Measurements from ENCODE around the gene LCMT2. TPM values are rescaled to one million over a fixed set of nuclear protein-coding genes. Genes with fewer than 3 reads are reported as not detected.

The LCMT2 gene
- total RNA-seq, 2 donors from 2014 or later, result 5.5 to 7.4 TPM

DNA sequence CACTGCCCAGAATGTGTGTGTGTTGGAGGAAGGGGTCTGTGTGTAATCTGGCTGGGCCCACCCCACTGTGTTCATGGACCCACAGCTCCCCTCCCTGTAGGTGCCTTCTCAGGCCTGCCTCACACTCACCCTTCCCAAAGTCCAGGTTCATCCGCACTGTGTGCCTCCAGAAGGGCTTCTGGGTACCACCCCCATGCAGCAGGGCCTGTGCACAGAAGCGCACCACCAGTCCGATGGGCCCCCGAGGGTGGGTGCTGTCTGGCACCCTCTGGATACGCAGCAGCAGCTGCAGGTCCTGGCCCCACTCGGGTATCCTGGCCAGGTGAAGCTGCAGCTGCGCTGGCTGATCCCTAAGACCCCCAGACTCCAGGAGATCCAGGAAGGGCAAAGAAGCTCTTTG is 50.9 kb downstream of the LCMT2 start:
- DNase-seq (ENCODE audit: low spot score), result no peak
- intact Hi-C loops (cut with DNase I), result loop anchor here in 1 of 2 donors (5.0 kb wide), 1 partner anchor 47 kb away; no protein-coding TSS in a partner anchor

DNA sequence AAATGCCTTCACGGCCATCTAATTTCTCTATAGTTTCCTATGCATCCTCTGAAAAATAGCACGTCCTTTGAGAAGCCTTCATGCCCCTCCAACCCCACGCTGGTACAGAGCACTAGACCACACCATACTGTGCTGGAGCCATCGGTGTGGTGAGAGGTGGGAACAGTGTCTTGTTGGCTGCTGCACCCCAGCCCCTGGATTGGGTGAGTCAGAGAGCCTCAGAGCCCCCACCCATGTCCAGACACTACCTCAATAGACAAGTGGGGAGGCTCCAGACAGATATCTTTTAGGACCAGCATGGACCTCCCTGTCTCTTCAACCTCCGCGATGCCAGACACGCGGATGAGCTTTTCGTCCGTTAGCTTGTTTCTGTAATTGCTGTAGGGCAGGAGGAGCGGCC is 51.5 kb downstream of the LCMT2 start:
- intact Hi-C loops (cut with DNase I), result loop anchor here in 1 of 2 donors (5.0 kb wide), 1 partner anchor 47 kb away; no protein-coding TSS in a partner anchor
- DNase-seq (ENCODE audit: low spot score), result no peak

DNA sequence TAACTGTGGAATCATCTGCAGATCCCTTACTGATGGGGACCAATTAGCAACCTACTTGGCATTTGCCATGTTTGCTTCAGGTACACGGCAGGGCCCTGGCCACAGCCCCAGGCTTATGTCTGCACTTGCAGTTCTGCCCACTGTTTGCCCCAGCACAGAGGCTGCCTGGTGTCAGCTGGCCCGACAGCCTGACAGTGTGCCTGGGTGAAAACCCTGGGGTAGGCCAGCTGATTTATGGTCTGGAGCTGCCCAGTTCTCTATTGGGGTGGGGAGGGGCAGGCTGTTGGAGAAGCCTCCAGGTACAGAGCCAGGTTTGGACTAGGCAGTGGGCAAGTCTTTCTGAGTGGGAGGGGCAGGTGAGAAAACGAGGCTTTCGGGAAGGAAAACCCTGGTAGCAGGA is 52.5 kb downstream of the LCMT2 start:
- DNase-seq (ENCODE audit: low spot score), result no peak
- intact Hi-C loops (cut with DNase I), result loop anchor here in 1 of 2 donors (5.0 kb wide), 1 partner anchor 46 kb away; no protein-coding TSS in a partner anchor

DNA sequence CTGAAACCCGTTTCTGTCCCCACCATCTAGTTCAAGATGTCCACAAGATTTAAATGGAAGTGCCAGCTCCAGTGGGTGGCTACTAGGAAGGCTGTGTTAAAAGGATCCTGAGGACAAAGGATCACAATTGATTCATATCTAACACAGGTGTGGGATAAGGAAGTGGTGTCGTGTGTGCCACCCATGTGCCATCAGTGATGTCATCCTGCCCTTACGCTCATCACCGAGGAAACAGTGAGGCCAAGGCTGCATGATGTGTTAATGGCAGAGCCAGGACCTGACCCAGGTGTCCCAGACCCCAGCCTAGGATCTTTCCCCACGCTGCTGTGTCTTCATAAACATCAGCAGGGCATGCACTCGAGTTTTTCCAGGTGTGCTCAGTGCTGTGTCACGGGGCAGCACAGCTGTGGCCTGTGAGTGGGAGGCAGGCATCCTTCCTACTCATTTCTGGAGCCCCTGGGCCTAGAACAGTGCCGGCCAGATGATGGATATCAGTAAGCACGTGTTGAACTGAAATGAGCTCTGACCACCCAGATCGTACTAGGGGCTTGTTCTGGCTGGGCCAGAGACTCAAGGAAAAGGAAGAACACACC is 53.0 kb downstream of the LCMT2 start:
- DNase-seq (ENCODE audit: low spot score), result no peak
- intact Hi-C loops (cut with DNase I), result loop anchor here in 1 of 2 donors (5.0 kb wide), 1 partner anchor 45 kb away; no protein-coding TSS in a partner anchor

DNA sequence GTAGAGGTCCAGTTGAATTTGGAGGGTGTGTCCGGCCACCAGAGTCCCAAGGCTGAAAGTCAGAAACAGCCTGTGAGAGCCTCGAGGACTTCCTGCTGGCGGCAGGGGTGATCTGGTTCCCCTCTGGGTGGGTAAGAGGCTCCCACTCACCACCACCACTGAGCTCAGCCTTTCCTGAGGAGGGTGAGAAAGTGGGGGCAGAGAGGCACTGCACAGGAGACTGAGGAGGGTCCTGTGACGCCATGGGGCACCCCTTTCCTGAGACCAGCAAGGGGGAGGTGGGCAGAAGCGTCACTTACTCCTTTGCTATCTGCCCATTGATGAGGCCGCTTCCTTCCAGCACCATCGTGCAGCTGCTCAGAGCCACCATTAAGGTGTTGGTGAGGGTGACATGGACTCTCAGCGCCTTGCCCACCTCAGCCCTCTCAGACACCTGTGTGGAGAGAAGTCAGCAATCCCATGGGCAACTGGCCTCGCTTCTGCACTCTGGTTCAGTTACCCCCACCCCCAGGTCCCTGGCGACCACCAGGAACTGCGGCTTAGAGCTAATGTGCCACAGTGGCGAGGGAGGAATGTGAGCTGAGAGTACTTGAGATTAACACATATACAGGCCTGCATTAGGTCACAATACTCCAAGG is 53.7 kb downstream of the LCMT2 start:
- intact Hi-C loops (cut with DNase I), result loop anchor here in 1 of 2 donors (1.0 to 5.0 kb wide), 2 partner anchors 35 to 44 kb away; no protein-coding TSS in a partner anchor
- no peak for DNase-seq (ENCODE audit: low spot score)

DNA sequence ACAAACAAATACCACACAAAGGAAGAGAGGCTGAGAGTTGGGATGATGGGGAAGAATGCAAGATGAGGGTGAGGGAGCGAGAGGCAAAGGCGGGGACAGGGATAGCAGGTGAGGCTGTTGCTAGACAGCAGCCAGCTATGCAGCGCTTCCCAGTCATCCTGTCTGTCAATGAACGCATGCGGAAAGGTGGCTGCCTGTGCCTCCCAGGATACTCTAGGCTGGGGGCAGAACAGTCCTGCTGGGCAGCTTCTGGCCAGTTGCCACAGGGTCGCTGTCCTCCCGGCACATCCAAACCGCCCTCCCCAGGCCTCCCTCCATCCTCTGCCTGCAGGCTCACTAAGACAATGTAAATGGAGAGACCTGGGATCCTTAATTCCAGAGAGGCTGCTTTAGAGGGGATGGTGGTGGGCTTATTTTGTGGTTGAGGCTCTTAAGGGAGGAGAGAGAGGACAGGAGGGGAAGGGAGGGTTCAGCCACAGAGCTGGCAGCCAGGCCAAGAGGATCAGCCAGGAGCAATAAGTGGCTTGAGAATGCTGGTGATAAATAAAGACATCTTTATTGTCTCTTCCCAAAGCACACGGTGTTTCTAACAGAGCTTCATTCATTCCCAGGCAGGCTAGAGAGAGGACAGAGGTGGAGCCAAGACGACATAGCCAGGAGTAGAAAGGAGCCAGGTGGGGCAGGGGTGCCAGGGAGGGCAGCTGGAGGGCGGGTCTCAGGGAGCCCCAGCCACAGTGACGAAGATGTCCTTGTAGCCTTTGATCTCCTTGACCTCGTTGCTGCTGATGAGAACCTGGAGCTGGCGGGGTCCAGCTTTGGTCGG is 54.4 kb downstream of the LCMT2 start:
- DNase-seq (ENCODE audit: low spot score), result no peak
- intact Hi-C loops (cut with DNase I), result loop anchor here in 1 of 2 donors (1.0 to 5.0 kb wide), 2 partner anchors 35 to 44 kb away; no protein-coding TSS in a partner anchor

DNA sequence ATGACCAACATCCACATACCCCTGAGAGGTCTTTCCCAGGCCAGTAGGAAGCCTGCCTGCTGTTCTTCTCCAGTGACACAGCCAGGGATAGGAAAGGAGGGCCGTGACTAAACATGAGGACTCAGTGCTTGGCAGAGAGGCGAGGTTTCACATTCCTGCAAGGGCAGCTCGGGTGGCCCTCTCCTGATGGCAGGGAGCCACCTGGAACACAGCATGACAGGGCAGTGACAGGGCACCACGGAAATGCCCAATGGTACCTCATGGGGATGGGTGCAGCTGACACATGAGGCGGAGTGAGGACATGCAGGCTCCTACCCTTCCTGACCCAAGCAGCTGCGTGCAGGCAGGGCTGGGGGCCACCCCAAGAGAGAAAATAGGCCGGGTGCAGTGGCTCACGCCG is 56.2 kb downstream of the LCMT2 start:
- DNase-seq (ENCODE audit: low spot score), result no peak
- intact Hi-C loops (cut with DNase I), result no loop called here

Other genes with a start within 250 kb of the LCMT2 start
- 10 to 100 TPM; 36.5 to 39.1 TPM for gene UBR1, start 224.5 kb downstream of the LCMT2 start, total RNA-seq
- 10 to 100 TPM; 16.0 to 17.3 TPM for gene TMEM62, start 197.0 kb downstream of the LCMT2 start, total RNA-seq
- gene CCNDBP1, start 145.2 kb downstream of the LCMT2 start, total RNA-seq, result 10 to 100 TPM; 49.6 to 52.6 TPM
- under 1 TPM; 0.43 to 0.65 TPM for gene EPB42, start 109.6 kb downstream of the LCMT2 start, total RNA-seq
- 1 to 10 TPM in 1 of 2 donors, under 1 TPM in 1; 0.56 to 1.0 TPM for gene TGM5, start 63.6 kb downstream of the LCMT2 start, total RNA-seq
- not detected for gene TGM7, start 28.3 kb downstream of the LCMT2 start, total RNA-seq
- gene ZSCAN29, start 40.5 kb upstream of the LCMT2 start, total RNA-seq, result 10 to 100 TPM; 17.1 to 17.9 TPM
- gene TUBGCP4, start 40.5 kb upstream of the LCMT2 start, total RNA-seq, result 10 to 100 TPM; 11.9 to 12.4 TPM
- gene TP53BP1, start 162.6 kb upstream of the LCMT2 start, total RNA-seq, result 10 to 100 TPM; 30.5 to 35.7 TPM
- 10 to 100 TPM; 66.8 to 67.7 TPM for gene MAP1A, start 187.0 kb upstream of the LCMT2 start, total RNA-seq